NCI-H1436 treated with DMSO at 0.1 percent for 48 hours (cell line): ENCODE data around the gene C10orf90.

Source experiments
- DNase-seq: peaks from one replicate; lab custom pipeline; 2025; lab: John Stamatoyannopoulos, UW

Gene C10orf90

GRCh38 chr10:126634911-126635310, 35.6 kb downstream of the C10orf90 start:
- DNase-seq = no peak

- DNase-seq = no peak
Measured at GRCh38 chr10:126634347-126634746, 36.1 kb downstream of the C10orf90 start.

- no peak for DNase-seq
Measured at GRCh38 chr10:126632705-126633104, 37.8 kb downstream of the C10orf90 start.

- DNase-seq = no peak
Measured at GRCh38 chr10:126629925-126630624, 40.4 kb downstream of the C10orf90 start.

GRCh38 chr10:126628746-126629145, 41.7 kb downstream of the C10orf90 start:
- DNase-seq = no peak

GRCh38 chr10:126621846-126622245, 48.6 kb downstream of the C10orf90 start:
- DNase-seq = no peak

- DNase-seq = no peak
Measured at GRCh38 chr10:126618466-126618865, 52.0 kb downstream of the C10orf90 start.

- no peak for DNase-seq
Measured at GRCh38 chr10:126617733-126618132, 52.8 kb downstream of the C10orf90 start.

- no peak for DNase-seq
Measured at GRCh38 chr10:126617208-126617607, 53.3 kb downstream of the C10orf90 start.

GRCh38 chr10:126616737-126617136, 53.8 kb downstream of the C10orf90 start:
- DNase-seq = no peak

- DNase-seq = no peak
Measured at GRCh38 chr10:126611303-126611702, 59.2 kb downstream of the C10orf90 start.

- no peak for DNase-seq
Measured at GRCh38 chr10:126609566-126609965, 60.9 kb downstream of the C10orf90 start.

- DNase-seq = no peak
Measured at GRCh38 chr10:126599949-126600682, 70.4 kb downstream of the C10orf90 start.

GRCh38 chr10:126598009-126598408, 72.5 kb downstream of the C10orf90 start:
- DNase-seq = no peak

GRCh38 chr10:126597211-126597610, 73.3 kb downstream of the C10orf90 start:
- DNase-seq = no peak

GRCh38 chr10:126596472-126597016, 73.9 kb downstream of the C10orf90 start:
- no peak for DNase-seq

GRCh38 chr10:126595160-126595559, 75.3 kb downstream of the C10orf90 start:
- no peak for DNase-seq

- DNase-seq = no peak
Measured at GRCh38 chr10:126593968-126594701, 76.4 kb downstream of the C10orf90 start.

- DNase-seq = no peak
Measured at GRCh38 chr10:126592901-126593300, 77.6 kb downstream of the C10orf90 start.

- no peak for DNase-seq
Measured at GRCh38 chr10:126588024-126588423, 82.5 kb downstream of the C10orf90 start.

- no peak for DNase-seq
Measured at GRCh38 chr10:126586878-126587277, 83.6 kb downstream of the C10orf90 start.

- DNase-seq = no peak
Measured at GRCh38 chr10:126586128-126586527, 84.4 kb downstream of the C10orf90 start.
